Stimulated activated CD8-positive, alpha-beta memory T cell treated with anti-CD3 and anti-CD28 coated beads, Interleukin-15, amount 100 ng/mL, for 48 hours (primary cell): ENCODE results near the gene SPACA4.
"Not testable (repeated sequence)": the region's sequence is repeated elsewhere in the genome, so short reads cannot be mapped to it uniquely, and the experiment has no call there.

Experiments used
- DNase-seq, 2 donors: peaks; one replicate each; pipeline ENCODE4 v3.0.0-alpha.2; 2020; ENCODE audit warnings: low read depth in 2 of 2

SPACA4 gene

GRCh38 chr19:48606463-48607358 is at the start of gene SPACA4:
Gene SPACA4, plus strand, starts transcription at chr19:48606742. Its CDS starts 237 bp downstream, at chr19:48606979.
- DNase-seq, result no peak

- DNase-seq, result no peak
These were observed 49.7 kb upstream of the SPACA4 start for GRCh38 chr19:48556825-48557224.

GRCh38 chr19:48558018-48558684 is 48.4 kb upstream of the SPACA4 start:
- DNase-seq, result no peak

- DNase-seq, result no peak
These were observed 46.4 kb upstream of the SPACA4 start for GRCh38 chr19:48560095-48560530.

GRCh38 chr19:48561412-48561811 is 45.1 kb upstream of the SPACA4 start:
- DNase-seq, result no peak

GRCh38 chr19:48565090-48565489 is 41.5 kb upstream of the SPACA4 start:
- no peak for DNase-seq

GRCh38 chr19:48568345-48568886 is 38.1 kb upstream of the SPACA4 start:
- no peak for DNase-seq

GRCh38 chr19:48569814-48570213 is 36.7 kb upstream of the SPACA4 start:
- DNase-seq, result no peak

GRCh38 chr19:48571378-48572162 is 35.0 kb upstream of the SPACA4 start:
- DNase-seq, result no peak

GRCh38 chr19:48573163-48573505 is 33.4 kb upstream of the SPACA4 start:
- no peak for DNase-seq

- no peak for DNase-seq
These were observed 30.5 kb upstream of the SPACA4 start for GRCh38 chr19:48575931-48576622.

- DNase-seq, result not testable (repeated sequence)
These were observed 28.6 kb upstream of the SPACA4 start for GRCh38 chr19:48577908-48578307.

- no peak for DNase-seq
These were observed 27.7 kb upstream of the SPACA4 start for GRCh38 chr19:48578891-48579290.

- DNase-seq, result no peak
These were observed 24.4 kb upstream of the SPACA4 start for GRCh38 chr19:48582168-48582567.

GRCh38 chr19:48587387-48587786 is 19.2 kb upstream of the SPACA4 start:
- DNase-seq, result no peak

GRCh38 chr19:48588670-48589401 is 17.7 kb upstream of the SPACA4 start:
- DNase-seq, result peak; percentile 72 to 74

GRCh38 chr19:48591021-48591420 is 15.5 kb upstream of the SPACA4 start:
- DNase-seq, result no peak

- no peak for DNase-seq
These were observed 11.4 kb upstream of the SPACA4 start for GRCh38 chr19:48595171-48595570.

GRCh38 chr19:48595833-48596232 is 10.7 kb upstream of the SPACA4 start:
- no peak for DNase-seq

- no peak for DNase-seq
These were observed 10.3 kb upstream of the SPACA4 start for GRCh38 chr19:48596237-48596636.
